Smooth muscle cell (in vitro differentiated cells): ENCODE results near the gene ZNF608. TPM values are rescaled to one million over a fixed set of nuclear protein-coding genes. Genes with fewer than 3 reads are reported as not detected.

ENCODE experiments used
- DNase-seq: peaks from one replicate; lab custom pipeline; 2025; ENCODE audit not compliant: unreplicated experiment; lab: John Stamatoyannopoulos, UW
- H2AFZ ChIP-seq: fragments of 200-600 bp; sonication (generic); 2 replicates; pipeline ENCODE4 v1.6.0; 2016; ENCODE audit warnings: antibody characterized with exemption, low read depth, mild to moderate bottlenecking
- H3F3A ChIP-seq: fragments of 200-600 bp; sonication (generic); 2 replicates; pipeline ENCODE4 v1.6.0; 2017; ENCODE audit warnings: antibody characterized with exemption, low read depth
- H3K27ac ChIP-seq: fragments of 200-600 bp; sonication (generic); 2 replicates; pipeline ENCODE4 v1.5.1; 2016; ENCODE audit warnings: low read depth, mild to moderate bottlenecking
- H3K27me3 ChIP-seq: fragments of 200-600 bp; sonication (generic); 2 replicates; pipeline ENCODE4 v1.6.1; 2016; ENCODE audit warnings: low read depth, mild to moderate bottlenecking
- H3K36me3 ChIP-seq: fragments of 200-600 bp; sonication (generic); 2 replicates; pipeline ENCODE4 v1.5.1; 2016; ENCODE audit warnings: low read depth
- H3K4me1 ChIP-seq: fragments of 200-600 bp; sonication (generic); 2 replicates; pipeline ENCODE4 v1.5.1; 2016; ENCODE audit warnings: low read depth
- H3K4me2 ChIP-seq: fragments of 200-600 bp; sonication (generic); 2 replicates; pipeline ENCODE4 v1.6.0; 2016; ENCODE audit warnings: mild to moderate bottlenecking
- H3K4me3 ChIP-seq: fragments of 200-600 bp; sonication (generic); 2 replicates; pipeline ENCODE4 v1.5.1; 2016; ENCODE audit warnings: mild to moderate bottlenecking
- H3K79me2 ChIP-seq: fragments of 200-600 bp; sonication (generic); 2 replicates; pipeline ENCODE4 v1.6.0; 2016; ENCODE audit warnings: low read depth, mild to moderate bottlenecking
- H3K9ac ChIP-seq: fragments of 200-600 bp; sonication (generic); 2 replicates; pipeline ENCODE4 v1.6.0; 2016; ENCODE audit warnings: low read depth
- H3K9me3 ChIP-seq: fragments of 200-600 bp; sonication (generic); replicated peaks from 2 replicates; pipeline ENCODE4 v1.5.1; 2016; ENCODE audit warnings: low read depth
- H4K20me1 ChIP-seq: fragments of 200-600 bp; sonication (generic); 2 replicates; pipeline ENCODE4 v1.6.0; 2016; ENCODE audit warnings: low read depth
- WGBS: methylation state at CpG from one replicate; pipeline ENCODE4 v1.1.7; 2016; ENCODE audit warnings: low lambda C conversion rate; 5-methylcytosine and 5-hydroxymethylcytosine counted together
- polyA plus RNA-seq: library from polyadenylated mRNA; unstranded; fragments of >200 nt; fragmentation: Nextera tagmentation; extraction: Ambion mirVana; gene quantifications from 2 replicates; pipeline ENCODE4 v1.2.1, GENCODE V29; 2016
- total RNA-seq: library from RNA; depleted of rRNA; stranded (reverse); fragments of >200 nt; gene quantifications from 2 replicates; pipeline ENCODE4 v1.2.3, GENCODE V29; 2014
- TF ChIP-seq, protein P1 (sequence below): fragments of 200-600 bp; sonication (generic); IDR thresholded peaks from 2 replicates; pipeline ENCODE4 v1.5.1; 2017; ENCODE audit warnings: borderline replicate concordance, mild to moderate bottlenecking, antibody characterized with exemption; ENCODE audit not compliant: insufficient read depth, poor library complexity, severe bottlenecking

The ZNF608 gene
- total and polyA plus RNA-seq, 2 experiments from 2014 or later = 15.4 to 33.1 TPM

DNA sequence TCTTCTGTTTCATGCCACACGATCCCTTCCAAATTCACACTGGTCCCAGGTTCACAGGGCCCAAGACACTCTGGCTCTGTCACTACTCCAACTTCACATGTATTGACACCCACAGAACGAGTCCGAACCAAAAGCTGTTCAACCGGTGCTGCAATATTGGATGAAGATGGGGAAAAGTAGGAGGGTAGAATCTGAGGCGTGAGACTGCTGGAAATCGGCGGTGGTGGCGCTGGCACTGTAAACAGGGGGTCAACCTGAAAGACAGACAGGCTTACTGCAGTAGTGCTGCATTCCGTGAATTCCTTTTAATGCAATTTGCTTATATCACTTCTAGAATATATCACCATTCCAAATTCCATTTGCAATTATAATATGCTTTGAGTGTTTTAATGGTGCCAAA, 45.4 kb downstream of the ZNF608 start:
- TF ChIP-seq, protein P1, sequence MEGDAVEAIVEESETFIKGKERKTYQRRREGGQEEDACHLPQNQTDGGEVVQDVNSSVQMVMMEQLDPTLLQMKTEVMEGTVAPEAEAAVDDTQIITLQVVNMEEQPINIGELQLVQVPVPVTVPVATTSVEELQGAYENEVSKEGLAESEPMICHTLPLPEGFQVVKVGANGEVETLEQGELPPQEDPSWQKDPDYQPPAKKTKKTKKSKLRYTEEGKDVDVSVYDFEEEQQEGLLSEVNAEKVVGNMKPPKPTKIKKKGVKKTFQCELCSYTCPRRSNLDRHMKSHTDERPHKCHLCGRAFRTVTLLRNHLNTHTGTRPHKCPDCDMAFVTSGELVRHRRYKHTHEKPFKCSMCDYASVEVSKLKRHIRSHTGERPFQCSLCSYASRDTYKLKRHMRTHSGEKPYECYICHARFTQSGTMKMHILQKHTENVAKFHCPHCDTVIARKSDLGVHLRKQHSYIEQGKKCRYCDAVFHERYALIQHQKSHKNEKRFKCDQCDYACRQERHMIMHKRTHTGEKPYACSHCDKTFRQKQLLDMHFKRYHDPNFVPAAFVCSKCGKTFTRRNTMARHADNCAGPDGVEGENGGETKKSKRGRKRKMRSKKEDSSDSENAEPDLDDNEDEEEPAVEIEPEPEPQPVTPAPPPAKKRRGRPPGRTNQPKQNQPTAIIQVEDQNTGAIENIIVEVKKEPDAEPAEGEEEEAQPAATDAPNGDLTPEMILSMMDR = no peak
- 65% methylated on average over 9 of the region's 9 CpGs for WGBS
- Histone ChIP-seq H3K36me3 (no peaks in the 10 kb centered on the region), H3K9ac (no peak overlapping the region), H3K27ac (no peak overlapping the region), H3K4me2 (no peak overlapping the region), H2AFZ (no peak overlapping the region), H3K4me3 (no peak overlapping the region), H3F3A (peaks cover 13% of the 10 kb centered on the region), H4K20me1 (peaks cover 100% of the 10 kb centered on the region), H3K9me3 (no peaks in the 10 kb centered on the region), H3K4me1 (peaks cover 62% of the 10 kb centered on the region), H3K27me3 (no peaks in the 10 kb centered on the region), H3K79me2 (peaks cover 71% of the 10 kb centered on the region)
- DNase-seq = no peak

DNA sequence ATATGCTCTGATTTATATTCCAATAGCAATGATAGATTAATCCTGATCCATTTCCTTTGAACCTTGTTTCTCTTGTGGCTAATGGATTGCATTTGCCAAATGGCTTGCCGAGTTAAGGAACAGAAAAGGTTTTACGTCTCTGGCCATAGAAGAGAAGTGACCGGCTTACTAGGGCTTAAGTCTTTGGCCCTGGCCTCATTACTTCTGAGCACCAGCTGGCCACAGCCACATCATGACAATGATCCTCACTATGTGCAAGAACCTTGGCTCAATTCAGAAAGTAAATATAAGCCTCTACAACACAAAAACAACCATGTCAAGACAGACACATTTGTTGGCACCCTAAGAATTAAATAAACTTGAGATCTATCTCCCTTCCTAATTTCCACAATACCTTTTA, 46.1 kb downstream of the ZNF608 start:
- Histone ChIP-seq H3K9ac (no peak overlapping the region), H3K36me3 (no peaks in the 10 kb centered on the region), H3K27me3 (no peaks in the 10 kb centered on the region), H3K4me2 (no peak overlapping the region), H2AFZ (no peak overlapping the region), H3K4me3 (no peak overlapping the region), H3K9me3 (no peaks in the 10 kb centered on the region), H3F3A (peaks cover 13% of the 10 kb centered on the region), H3K27ac (no peak overlapping the region), H3K79me2 (peaks cover 70% of the 10 kb centered on the region), H4K20me1 (peaks cover 100% of the 10 kb centered on the region), H3K4me1 (peaks cover 56% of the 10 kb centered on the region)
- TF ChIP-seq, protein P1 = no peak
- no peak for DNase-seq
- 92% methylated on average over 3 of the region's 3 CpGs for WGBS

DNA sequence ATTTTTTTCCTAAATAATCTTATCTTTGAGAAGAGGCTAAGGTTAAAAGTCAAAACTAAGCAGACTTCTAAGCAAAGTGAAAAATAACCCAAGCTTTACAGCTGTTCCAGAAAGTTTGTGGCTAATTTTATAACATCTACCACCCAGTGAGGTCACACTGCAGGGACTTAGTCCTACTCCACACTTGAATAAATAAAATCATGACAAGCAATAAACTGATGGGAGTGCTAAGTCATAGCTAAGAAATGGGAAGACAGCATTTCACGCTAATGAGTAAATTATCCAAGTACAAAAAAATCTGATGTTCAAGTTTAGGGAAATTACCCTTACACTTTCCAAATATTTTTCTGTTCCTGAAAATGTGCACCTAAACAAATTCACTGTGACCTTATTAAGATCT, 47.7 kb downstream of the ZNF608 start:
- H3K9ac ChIP-seq = no peak overlapping the region
- H3K36me3 ChIP-seq = no peaks in the 10 kb centered on the region
- no peak overlapping the region for H3K4me3 ChIP-seq
- TF ChIP-seq, protein P1 = no peak
- H3K4me1 ChIP-seq = peaks cover 56% of the 10 kb centered on the region
- peak overlapping the region; percentile 66 for H3K4me2 ChIP-seq
- H3F3A ChIP-seq = peaks cover 13% of the 10 kb centered on the region
- H3K27me3 ChIP-seq = no peaks in the 10 kb centered on the region
- WGBS = 31% methylated on average over 1 of the region's 1 CpG
- H3K27ac ChIP-seq = peak overlapping the region; percentile 68
- H3K9me3 ChIP-seq = no peaks in the 10 kb centered on the region
- no peak overlapping the region for H2AFZ ChIP-seq
- DNase-seq = no peak
- peaks cover 98% of the 10 kb centered on the region for H4K20me1 ChIP-seq
- peaks cover 58% of the 10 kb centered on the region for H3K79me2 ChIP-seq

DNA sequence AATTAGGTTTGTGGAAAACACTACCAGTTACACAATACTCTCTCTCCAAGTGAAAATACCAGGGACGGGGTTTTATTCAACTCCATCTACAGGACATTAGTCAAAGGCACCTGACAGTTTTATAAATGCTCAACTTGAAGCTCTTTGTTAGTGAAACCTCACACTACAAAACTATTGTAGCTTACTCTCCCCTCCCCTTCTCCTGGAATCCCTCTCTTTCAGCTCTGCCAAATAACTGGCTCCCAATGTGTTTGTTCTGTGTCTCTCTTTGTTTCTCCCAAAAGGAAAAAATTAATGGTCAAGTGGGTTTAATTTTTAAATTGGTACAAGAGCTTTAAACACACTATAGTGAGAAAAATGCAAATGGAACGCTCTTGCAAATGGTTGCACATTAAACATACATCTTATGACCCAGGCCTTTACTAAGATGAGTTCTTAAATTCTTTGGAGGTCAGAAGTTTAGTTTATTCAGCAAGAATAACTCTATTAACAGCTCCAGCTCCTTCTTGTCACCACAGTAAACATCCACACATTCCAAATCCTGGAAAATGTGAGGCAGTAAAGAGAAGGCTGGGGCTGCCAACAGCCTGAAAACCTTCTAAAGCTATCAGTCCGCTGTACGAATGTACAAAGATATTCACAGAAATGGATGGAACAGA, 48.4 kb downstream of the ZNF608 start:
- peaks cover 58% of the 10 kb centered on the region for H3K79me2 ChIP-seq
- H3K36me3 ChIP-seq = no peaks in the 10 kb centered on the region
- H3K27me3 ChIP-seq = no peaks in the 10 kb centered on the region
- peaks cover 13% of the 10 kb centered on the region for H3F3A ChIP-seq
- TF ChIP-seq, protein P1 = no peak
- H3K4me3 ChIP-seq = no peak overlapping the region
- H3K9me3 ChIP-seq = no peaks in the 10 kb centered on the region
- no peak for DNase-seq
- H3K4me2 ChIP-seq = peak overlapping the region; percentile 66
- whole genome bisulfite sequencing = 44% methylated on average over 4 of the region's 4 CpGs
- H3K9ac ChIP-seq = no peak overlapping the region
- H4K20me1 ChIP-seq = peaks cover 97% of the 10 kb centered on the region
- no peak overlapping the region for H2AFZ ChIP-seq
- peak overlapping the region; percentile 68 for H3K27ac ChIP-seq
- peaks cover 52% of the 10 kb centered on the region for H3K4me1 ChIP-seq
